GM19452 (cell line): ENCODE measurements around the gene MET.
"Not testable (repeated sequence)": the region's sequence is repeated elsewhere in the genome, so short reads cannot be mapped to it uniquely, and the experiment has no call there.

ENCODE experiments used
- ATAC-seq: cut with Tn5 transposase; IDR thresholded peaks from one replicate; pipeline ENCODE4 v1.9.1; 2021; ENCODE audit not compliant: unreplicated experiment

MET gene

GRCh38 chr7:116697761-116698160 lies 25.8 kb downstream of the MET start:
- no peak for ATAC-seq

- no peak for ATAC-seq
Observed at GRCh38 chr7:116698396-116698795, 26.4 kb downstream of the MET start.

GRCh38 chr7:116698930-116699721 lies 27.1 kb downstream of the MET start:
- ATAC-seq = no peak

GRCh38 chr7:116699722-116700120 lies 27.7 kb downstream of the MET start:
- no peak for ATAC-seq

- no peak for ATAC-seq
Observed at GRCh38 chr7:116702046-116702785, 30.2 kb downstream of the MET start.

GRCh38 chr7:116704650-116705228 lies 32.7 kb downstream of the MET start:
- no peak for ATAC-seq

- ATAC-seq = no peak
Observed at GRCh38 chr7:116705419-116705818, 33.4 kb downstream of the MET start.

GRCh38 chr7:116706668-116707126 lies 34.7 kb downstream of the MET start:
- ATAC-seq = no peak

GRCh38 chr7:116707289-116707688 lies 35.3 kb downstream of the MET start:
- ATAC-seq = no peak

- ATAC-seq = no peak
Observed at GRCh38 chr7:116708248-116708647, 36.3 kb downstream of the MET start.

GRCh38 chr7:116708861-116709260 lies 36.9 kb downstream of the MET start:
- ATAC-seq = no peak

- ATAC-seq = no peak
Observed at GRCh38 chr7:116709336-116709735, 37.3 kb downstream of the MET start.

GRCh38 chr7:116710764-116711452 lies 38.9 kb downstream of the MET start:
- no peak for ATAC-seq

GRCh38 chr7:116711790-116712189 lies 39.8 kb downstream of the MET start:
- ATAC-seq = no peak

GRCh38 chr7:116713500-116713899 lies 41.5 kb downstream of the MET start:
- ATAC-seq = no peak

GRCh38 chr7:116713918-116714317 lies 41.9 kb downstream of the MET start:
- no peak for ATAC-seq

GRCh38 chr7:116715077-116715476 lies 43.1 kb downstream of the MET start:
- no peak for ATAC-seq

- no peak for ATAC-seq
Observed at GRCh38 chr7:116717137-116717536, 45.1 kb downstream of the MET start.

GRCh38 chr7:116723959-116724529 lies 52.0 kb downstream of the MET start:
- not testable (repeated sequence) for ATAC-seq

GRCh38 chr7:116724560-116725231 lies 52.7 kb downstream of the MET start:
- no peak for ATAC-seq
